ENCODE data around the gene MANF. TPM values are rescaled to one million over a fixed set of nuclear protein-coding genes. Genes with fewer than 3 reads are reported as not detected.

MANF gene
- total RNA-seq, 4 donors from 2014 or later, result 9.8 to 28.4 (median 23.0) TPM

- Histone ChIP-seq H3K4me3 (no peak overlapping the region), H3K27me3 (no peaks in the 10 kb centered on the region), H3K36me3 (no peaks in the 10 kb centered on the region), H3K27ac (no peak overlapping the region), H3K4me1 (no peaks in the 10 kb centered on the region), H3K9me3 (no peaks in the 10 kb centered on the region)
- DNase-seq (ENCODE audit: low spot score in 2 of 2), result no peak
- WGBS, 2 donors, result 43 to 69% methylated on average over 1 of the region's 1 CpG
- no peak for TF ChIP-seq POLR2A (IDR thresholded peaks at IDR 0.05)
- TF ChIP-seq EP300 (IDR thresholded peaks at IDR 0.05), result no peak
- TF ChIP-seq CTCF (IDR thresholded peaks at IDR 0.05), result no peak
Observed at GRCh38 chr3:51353691-51354090, 31.4 kb upstream of the MANF start.

- Histone ChIP-seq H3K4me3 (no peak overlapping the region), H3K27ac (no peak overlapping the region), H3K27me3 (no peaks in the 10 kb centered on the region), H3K36me3 (no peaks in the 10 kb centered on the region), H3K9me3 (no peaks in the 10 kb centered on the region), H3K4me1 (no peaks in the 10 kb centered on the region)
- DNase-seq (ENCODE audit: low spot score in 2 of 2), result no peak
- 79 to 98% methylated on average over 2 of the region's 2 CpGs for WGBS, 2 donors
- no peak for TF ChIP-seq POLR2A (IDR thresholded peaks at IDR 0.05)
- TF ChIP-seq CTCF (IDR thresholded peaks at IDR 0.05), result no peak
- TF ChIP-seq EP300 (IDR thresholded peaks at IDR 0.05), result no peak
Observed at GRCh38 chr3:51354172-51354571, 30.9 kb upstream of the MANF start.

- no peak overlapping the region for H3K4me3 ChIP-seq
- H3K36me3 ChIP-seq, result no peaks in the 10 kb centered on the region
- 86 to 87% methylated on average over 9 of the region's 9 CpGs for WGBS, 2 donors
Observed at GRCh38 chr3:51354731-51355615, 30.1 kb upstream of the MANF start.

GRCh38 chr3:51355891-51356578 is 29.1 kb upstream of the MANF start:
- DNase-seq (ENCODE audit: low spot score in 2 of 2), result no peak
- WGBS, 2 donors, result 78 to 87% methylated on average over 8 of the region's 8 CpGs
- Histone ChIP-seq H3K27me3 (no peaks in the 10 kb centered on the region), H3K36me3 (no peaks in the 10 kb centered on the region), H3K27ac (no peak overlapping the region), H3K4me3 (no peak overlapping the region), H3K9me3 (no peaks in the 10 kb centered on the region), H3K4me1 (no peaks in the 10 kb centered on the region)
- TF ChIP-seq POLR2A (IDR thresholded peaks at IDR 0.05), result no peak
- TF ChIP-seq CTCF (IDR thresholded peaks at IDR 0.05), result no peak
- no peak for TF ChIP-seq EP300 (IDR thresholded peaks at IDR 0.05)

More at GRCh38 chr3:51354731-51355615, 30.1 kb upstream of the MANF start:
- Histone ChIP-seq H3K4me1 (no peaks in the 10 kb centered on the region), H3K27ac (no peak overlapping the region), H3K9me3 (no peaks in the 10 kb centered on the region), H3K27me3 (no peaks in the 10 kb centered on the region)
- TF ChIP-seq POLR2A (IDR thresholded peaks at IDR 0.05) (no peak), CTCF (IDR thresholded peaks at IDR 0.05) (no peak), EP300 (IDR thresholded peaks at IDR 0.05) (no peak)
- no peak for DNase-seq (ENCODE audit: low spot score in 2 of 2)

GRCh38 chr3:51357856-51358255 is 27.2 kb upstream of the MANF start:
- TF ChIP-seq POLR2A (IDR thresholded peaks at IDR 0.05) (no peak), CTCF (IDR thresholded peaks at IDR 0.05) (no peak), EP300 (IDR thresholded peaks at IDR 0.05) (no peak)
- H3K27me3 ChIP-seq, result no peaks in the 10 kb centered on the region
- no peaks in the 10 kb centered on the region for H3K9me3 ChIP-seq
- no peaks in the 10 kb centered on the region for H3K4me1 ChIP-seq
- no peak overlapping the region for H3K4me3 ChIP-seq
- H3K27ac ChIP-seq, result no peak overlapping the region
- 53 to 67% methylated on average over 4 of the region's 4 CpGs for WGBS, 2 donors
- no peaks in the 10 kb centered on the region for H3K36me3 ChIP-seq
- DNase-seq (ENCODE audit: low spot score in 2 of 2), result no peak

Measured in tibial nerve (tissue), 4 donors.